ENCODE data around the gene GULP1.
"Not testable (repeated sequence)": the region's sequence is repeated elsewhere in the genome, so short reads cannot be mapped to it uniquely, and the experiment has no call there.

The GULP1 gene

GRCh38 chr2:188492751-188493150 is 201.1 kb downstream of the GULP1 start:
- DNase-seq: no peak

- DNase-seq: no peak
These were observed 203.2 kb downstream of the GULP1 start for GRCh38 chr2:188494906-188495305.

- no peak for DNase-seq
These were observed 204.3 kb downstream of the GULP1 start for GRCh38 chr2:188495969-188496431.

GRCh38 chr2:188497726-188498125 is 206.1 kb downstream of the GULP1 start:
- no peak for DNase-seq

DNA sequence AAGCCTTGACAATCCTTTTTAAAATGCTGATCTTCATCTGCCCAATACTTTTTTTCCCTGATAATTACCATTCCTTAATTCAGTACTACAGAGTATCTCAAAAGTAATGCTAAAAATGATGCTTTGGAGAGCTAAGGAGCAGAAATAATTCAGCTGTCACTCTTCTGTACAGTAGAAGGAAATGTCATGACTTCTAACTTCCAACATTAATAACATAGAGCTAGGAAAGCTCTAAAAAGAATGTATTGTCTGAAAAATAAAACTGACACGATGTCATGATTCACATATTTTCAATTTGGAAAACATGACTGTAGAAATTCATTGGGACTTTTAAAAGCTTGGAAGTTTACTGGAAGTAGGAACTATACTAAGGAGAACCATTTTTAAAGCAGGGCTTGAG is 212.3 kb downstream of the GULP1 start:
- DNase-seq: no peak

DNA sequence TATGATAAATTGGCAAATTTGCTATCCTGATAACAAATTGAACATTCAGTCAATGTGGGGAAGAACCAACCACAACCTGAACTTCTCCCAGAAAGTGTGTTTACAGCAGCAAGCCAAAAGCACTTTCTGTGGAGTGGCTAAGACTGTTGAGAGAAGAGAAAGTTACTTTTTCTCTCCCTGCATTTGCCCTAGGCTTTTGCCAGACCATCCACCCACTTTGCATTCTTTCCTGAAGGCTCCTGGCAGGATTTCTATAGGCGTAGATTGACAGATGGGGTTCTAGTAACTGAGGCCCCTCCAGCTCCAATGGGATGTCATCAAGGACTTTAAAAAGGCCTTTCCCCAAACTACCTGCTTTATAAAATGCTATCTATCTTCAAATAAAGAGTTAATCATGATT is 215.2 kb downstream of the GULP1 start:
- no peak for DNase-seq

- no peak for DNase-seq
These were observed 219.7 kb downstream of the GULP1 start for GRCh38 chr2:188511346-188511745.

DNA sequence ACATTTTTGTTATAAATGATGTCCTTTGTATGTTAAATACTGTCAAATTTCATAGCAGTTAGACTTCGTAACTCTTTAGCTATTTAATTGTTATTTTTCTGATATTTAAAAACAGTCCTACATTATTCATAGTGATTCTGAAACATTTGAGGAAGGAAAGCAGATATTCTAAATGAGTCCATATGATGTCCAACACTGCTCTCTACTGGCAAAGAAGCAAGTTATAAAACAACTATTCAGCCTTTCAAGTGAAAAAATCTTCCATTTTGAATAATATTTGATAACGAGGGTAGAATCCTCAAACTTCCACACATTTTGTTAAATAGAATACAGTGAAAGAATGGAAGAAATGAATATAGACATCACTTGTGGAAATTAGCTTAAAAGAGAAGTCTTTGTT is 220.8 kb downstream of the GULP1 start:
- DNase-seq: no peak

GRCh38 chr2:188515918-188516317 is 224.2 kb downstream of the GULP1 start:
- no peak for DNase-seq

GRCh38 chr2:188517549-188518215 is 226.0 kb downstream of the GULP1 start:
- no peak for DNase-seq

- DNase-seq: no peak
These were observed 226.7 kb downstream of the GULP1 start for GRCh38 chr2:188518381-188518780.

- no peak for DNase-seq
These were observed 227.5 kb downstream of the GULP1 start for GRCh38 chr2:188519136-188519535.

DNA sequence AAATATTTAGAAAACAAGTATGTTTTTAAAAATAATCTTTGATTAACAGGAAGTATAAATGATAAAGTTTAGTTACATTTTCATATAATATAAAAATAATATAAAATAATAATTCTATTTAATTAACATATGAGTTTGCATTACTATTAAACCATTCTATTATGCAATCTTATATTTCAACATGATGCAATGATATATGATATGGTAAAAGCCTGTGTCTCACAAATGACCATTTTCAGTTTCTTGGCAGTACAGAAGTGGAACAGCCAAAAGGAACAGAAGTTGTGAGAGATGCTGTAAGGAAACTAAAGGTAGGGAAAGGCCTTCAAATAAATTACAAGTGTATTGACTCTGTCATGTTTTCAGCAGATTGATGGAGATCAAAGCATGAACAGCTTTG is 230.8 kb downstream of the GULP1 start:
- DNase-seq: no peak

- no peak for DNase-seq
These were observed 232.2 kb downstream of the GULP1 start for GRCh38 chr2:188523919-188524318.

DNA sequence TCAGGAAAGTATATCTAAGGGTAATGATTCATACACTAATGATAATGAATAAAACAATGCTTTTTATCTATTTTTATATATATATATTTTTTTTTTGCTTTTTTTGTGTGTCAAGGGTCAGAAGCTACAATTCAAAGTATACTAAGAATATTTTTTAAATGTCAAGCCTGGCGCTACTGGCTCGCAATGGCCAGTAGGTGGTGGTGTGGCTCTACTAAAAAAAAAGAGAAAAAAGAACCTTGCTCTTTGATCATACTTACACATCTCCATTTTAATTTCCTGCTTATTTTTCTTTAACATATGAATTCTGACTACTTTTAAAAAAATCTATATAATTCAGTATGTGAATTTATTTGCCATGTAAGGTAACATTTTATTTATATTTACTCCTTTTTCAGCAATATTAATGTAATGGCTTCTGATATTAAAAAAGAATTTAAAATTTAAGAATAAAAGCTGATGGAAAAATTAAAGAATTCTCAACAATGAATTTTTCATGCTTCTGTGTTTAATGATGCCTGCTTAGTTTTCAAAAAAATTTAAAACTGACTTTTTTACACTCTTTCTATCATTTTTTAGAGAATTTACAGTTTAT is 232.9 kb downstream of the GULP1 start:
- peak in 1 of 2 donors; percentile 10 for DNase-seq

GRCh38 chr2:188526701-188527100 is 235.0 kb downstream of the GULP1 start:
- no peak for DNase-seq

DNA sequence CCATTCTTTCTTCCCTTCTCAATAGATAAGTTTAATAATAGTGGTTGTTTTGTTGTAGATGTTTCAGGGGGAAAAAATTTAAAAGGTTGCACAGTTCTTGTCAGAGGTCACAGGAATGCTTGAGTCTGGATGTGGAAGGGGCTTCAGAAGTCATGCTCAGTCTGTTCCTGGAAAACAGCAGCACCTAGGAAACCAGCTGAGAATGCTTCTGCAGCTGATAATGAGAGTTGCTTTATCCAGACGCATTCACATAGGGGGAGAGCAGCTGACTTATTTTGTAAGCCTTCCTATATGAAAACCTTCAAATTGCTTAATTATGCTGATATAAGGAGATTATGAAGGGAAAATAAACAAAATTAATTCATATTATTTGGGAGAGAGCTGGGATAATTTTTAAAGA is 235.5 kb downstream of the GULP1 start:
- DNase-seq: no peak

- no peak for DNase-seq
These were observed 235.9 kb downstream of the GULP1 start for GRCh38 chr2:188527581-188527993.

DNA sequence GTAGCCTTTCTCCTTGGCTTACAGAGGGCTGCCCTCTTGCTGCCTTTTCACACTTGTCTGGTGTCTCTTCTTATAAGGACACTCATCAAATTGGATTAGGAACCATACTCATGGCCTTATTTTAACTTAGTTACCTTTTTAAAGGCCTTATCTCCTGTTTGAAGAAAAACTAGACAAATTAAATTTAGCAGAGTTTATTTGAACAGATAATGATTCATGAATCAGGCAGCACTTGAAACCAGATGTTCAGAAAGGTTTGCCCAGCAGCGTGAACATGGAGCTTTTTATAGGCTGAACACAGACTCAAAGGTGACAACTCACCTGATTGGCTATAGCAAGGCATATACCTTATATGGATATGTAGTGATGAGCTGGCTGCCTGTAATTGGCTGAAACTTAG is 238.0 kb downstream of the GULP1 start:
- no peak for DNase-seq

DNA sequence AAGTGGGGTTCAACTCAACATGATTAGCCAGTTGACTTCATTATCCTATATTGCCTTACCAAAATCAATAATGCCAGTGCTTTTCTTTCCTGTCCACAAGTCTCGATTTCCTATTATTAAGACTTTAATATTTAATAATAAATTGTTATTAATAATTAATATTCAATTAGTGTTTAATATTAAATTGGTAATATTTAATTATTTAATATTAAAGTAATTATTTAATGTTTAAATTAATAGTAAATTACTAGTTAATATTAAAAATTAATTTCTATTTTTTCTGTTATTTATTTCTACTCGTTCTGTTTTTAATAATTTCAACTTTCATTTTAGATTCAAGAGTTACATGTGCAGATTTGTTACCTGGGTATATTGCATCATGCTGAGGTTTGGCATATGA is 243.2 kb downstream of the GULP1 start:
- no peak for DNase-seq

DNA sequence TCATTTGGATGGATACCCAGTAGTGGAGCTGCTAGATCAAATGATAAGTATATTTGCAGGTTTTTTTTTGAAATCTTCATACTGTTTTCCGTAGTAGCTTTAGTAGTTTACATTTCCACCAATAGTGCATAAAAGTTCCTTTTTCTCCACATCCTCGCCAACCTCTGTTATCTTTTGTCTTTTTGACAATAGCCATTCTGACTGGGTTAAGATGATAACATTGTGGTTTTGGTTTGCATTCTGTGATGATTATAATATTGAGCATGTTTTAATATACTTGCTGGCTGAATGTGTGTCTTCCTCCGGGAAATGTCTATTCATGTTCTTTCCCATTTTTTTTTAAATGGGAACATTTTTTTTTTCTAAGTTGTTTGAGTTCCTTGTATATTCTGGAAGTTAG is 260.0 kb downstream of the GULP1 start:
- no peak for DNase-seq

- no peak for DNase-seq
These were observed 265.4 kb downstream of the GULP1 start for GRCh38 chr2:188557081-188557480.

DNA sequence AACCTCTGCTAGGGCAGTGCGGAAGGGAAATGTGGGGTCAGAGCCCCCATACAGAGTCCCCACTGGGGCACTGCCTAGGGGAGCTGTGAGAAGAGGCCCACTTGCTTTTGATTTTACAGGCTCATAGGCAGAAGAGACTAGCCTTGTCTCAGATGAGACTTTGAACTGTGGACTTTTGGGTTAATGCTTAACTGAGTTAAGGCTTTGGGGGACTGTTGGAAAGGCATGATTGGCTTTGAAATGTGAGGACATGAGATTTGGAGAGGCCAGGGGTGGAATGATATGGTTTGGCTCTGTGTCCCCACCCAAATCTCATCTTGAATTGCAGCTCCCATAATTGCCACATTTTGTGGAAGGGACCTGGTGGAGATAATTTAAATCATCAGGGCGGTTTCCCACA is 267.8 kb downstream of the GULP1 start:
- not testable (repeated sequence) for DNase-seq

- DNase-seq: no peak
These were observed 269.9 kb downstream of the GULP1 start for GRCh38 chr2:188561473-188561979.
